ENCODE measurements around the gene HNMT.

DNA sequence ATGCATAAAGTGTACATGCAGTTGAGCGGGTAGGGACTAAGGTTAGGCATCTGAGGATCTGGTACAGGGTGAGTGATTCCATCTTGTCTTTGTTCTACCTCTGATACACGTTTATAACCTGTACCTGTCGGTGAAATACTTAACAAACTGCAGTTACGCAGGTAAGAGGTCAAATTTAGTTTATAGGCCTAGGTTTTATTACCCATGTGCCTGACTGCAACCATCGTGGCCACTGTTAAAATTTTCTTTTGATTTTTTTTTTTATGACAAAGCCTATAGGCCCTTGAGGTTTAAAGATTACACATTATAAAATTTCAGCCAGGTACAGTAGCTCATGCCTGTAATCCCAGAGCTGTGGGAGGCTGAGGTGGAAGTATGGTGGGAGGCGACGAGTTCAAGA is 15.4 kb upstream of the HNMT start:
- TF ChIP-seq, protein P1, sequence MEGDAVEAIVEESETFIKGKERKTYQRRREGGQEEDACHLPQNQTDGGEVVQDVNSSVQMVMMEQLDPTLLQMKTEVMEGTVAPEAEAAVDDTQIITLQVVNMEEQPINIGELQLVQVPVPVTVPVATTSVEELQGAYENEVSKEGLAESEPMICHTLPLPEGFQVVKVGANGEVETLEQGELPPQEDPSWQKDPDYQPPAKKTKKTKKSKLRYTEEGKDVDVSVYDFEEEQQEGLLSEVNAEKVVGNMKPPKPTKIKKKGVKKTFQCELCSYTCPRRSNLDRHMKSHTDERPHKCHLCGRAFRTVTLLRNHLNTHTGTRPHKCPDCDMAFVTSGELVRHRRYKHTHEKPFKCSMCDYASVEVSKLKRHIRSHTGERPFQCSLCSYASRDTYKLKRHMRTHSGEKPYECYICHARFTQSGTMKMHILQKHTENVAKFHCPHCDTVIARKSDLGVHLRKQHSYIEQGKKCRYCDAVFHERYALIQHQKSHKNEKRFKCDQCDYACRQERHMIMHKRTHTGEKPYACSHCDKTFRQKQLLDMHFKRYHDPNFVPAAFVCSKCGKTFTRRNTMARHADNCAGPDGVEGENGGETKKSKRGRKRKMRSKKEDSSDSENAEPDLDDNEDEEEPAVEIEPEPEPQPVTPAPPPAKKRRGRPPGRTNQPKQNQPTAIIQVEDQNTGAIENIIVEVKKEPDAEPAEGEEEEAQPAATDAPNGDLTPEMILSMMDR (IDR thresholded peaks at IDR 0.05), result no peak
- no peak for TF ChIP-seq POLR2A (IDR thresholded peaks at IDR 0.05)

Measured in thyroid gland (tissue), 4 donors.